GM23338 (cell line): ENCODE data around the gene PRKX. TPM values are rescaled to one million over a fixed set of nuclear protein-coding genes. Genes with fewer than 3 reads are reported as not detected.

Experiments used
- ATAC-seq: fragments of 200-7000 bp; cut with Tn5 transposase; 3 replicates; pipeline ENCODE4 v1.9.1; 2020
- DNase-seq: peaks from one replicate; pipeline ENCODE4 v3.0.0-alpha.2; 2015; ENCODE audit warnings: low spot score
- H2AFZ ChIP-seq: fragments of 200-600 bp; sonication (generic); 2 replicates; pipeline ENCODE4 v1.8.0; 2016; ENCODE audit warnings: antibody characterized with exemption, mild to moderate bottlenecking, moderate library complexity
- H3F3A ChIP-seq: fragments of 200-600 bp; sonication (generic); replicated peaks from 2 replicates; pipeline ENCODE4 v1.8.0; 2017; ENCODE audit warnings: antibody characterized with exemption, mixed run types, low read depth
- H3K27ac ChIP-seq: fragments of 200-600 bp; sonication (generic); 2 replicates; pipeline ENCODE4 v1.6.1; 2016; ENCODE audit warnings: low read depth
- H3K27me3 ChIP-seq: fragments of 200-600 bp; sonication (generic); 2 replicates; pipeline ENCODE4 v1.8.0; 2016; ENCODE audit warnings: mild to moderate bottlenecking, mixed run types, moderate library complexity; ENCODE audit not compliant: insufficient read depth
- H3K36me3 ChIP-seq: fragments of 200-600 bp; sonication (generic); 2 replicates; pipeline ENCODE4 v1.8.0; 2016; ENCODE audit warnings: mild to moderate bottlenecking; ENCODE audit not compliant: insufficient read depth
- H3K4me1 ChIP-seq: fragments of 200-600 bp; sonication (generic); 2 replicates; pipeline ENCODE4 v1.8.0; 2016; ENCODE audit warnings: mild to moderate bottlenecking, moderate library complexity; ENCODE audit not compliant: insufficient read depth
- H3K4me2 ChIP-seq: fragments of 200-600 bp; sonication (generic); 2 replicates; pipeline ENCODE4 v1.7.1; 2017; ENCODE audit warnings: mixed run types
- H3K4me3 ChIP-seq: fragments of 200-600 bp; sonication (generic); 2 replicates; pipeline ENCODE4 v1.6.1; 2016; ENCODE audit warnings: mixed run types
- H3K79me2 ChIP-seq: fragments of 200-600 bp; sonication (generic); replicated peaks from 2 replicates; pipeline ENCODE4 v1.8.0; 2017; ENCODE audit warnings: mild to moderate bottlenecking; ENCODE audit not compliant: insufficient read depth
- H3K9me2 ChIP-seq: fragments of 200-600 bp; sonication (generic); 2 replicates; pipeline ENCODE4 v1.8.0; 2017; ENCODE audit not compliant: insufficient read depth
- H4K20me1 ChIP-seq: fragments of 200-600 bp; sonication (generic); replicated peaks from 2 replicates; pipeline ENCODE4 v1.8.0; 2017; ENCODE audit warnings: mild to moderate bottlenecking; ENCODE audit not compliant: insufficient read depth
- H3K27ac Mint-ChIP-seq: 2 replicates; pipeline ENCODE4 v1.8.0; 2020; ENCODE audit warnings: inconsistent platforms, mild to moderate bottlenecking, moderate library complexity, mixed read lengths
- H3K27me3 Mint-ChIP-seq: 3 replicates; pipeline ENCODE4 v1.8.0; 2022; ENCODE audit warnings: low read depth, mild to moderate bottlenecking, moderate library complexity, mixed read lengths, inconsistent platforms; ENCODE audit not compliant: insufficient read depth, poor library complexity
- H3K36me3 Mint-ChIP-seq: 3 replicates; pipeline ENCODE4 v1.8.0; 2021; ENCODE audit warnings: low read depth, mild to moderate bottlenecking, inconsistent platforms, moderate library complexity, mixed read lengths
- H3K4me1 Mint-ChIP-seq: 3 replicates; pipeline ENCODE4 v1.8.0; 2020; ENCODE audit warnings: mild to moderate bottlenecking, inconsistent platforms, mixed read lengths
- H3K4me3 Mint-ChIP-seq: 3 replicates; pipeline ENCODE4 v1.8.0; 2021; ENCODE audit warnings: moderate library complexity, mild to moderate bottlenecking, inconsistent platforms, mixed read lengths
- H3K9me3 Mint-ChIP-seq: 3 replicates; pipeline ENCODE4 v1.8.0; 2020; ENCODE audit warnings: moderate library complexity, mild to moderate bottlenecking, inconsistent platforms, mixed read lengths
- CTCF ChIP-seq, 2 experiments: fragments of 200-600 bp in 1 of 2; sonication (generic) in 1 of 2; conservative IDR thresholded peaks; 2 replicates each; pipeline versions ENCODE4 v1.5.1 to v1.6.1; 2016 to 2017; ENCODE audit warnings: antibody characterized with exemption in 2 of 2, low read depth in 2 of 2, mild to moderate bottlenecking in 2 of 2, moderate library complexity in 1 of 2
- EZH2phosphoT487 ChIP-seq: fragments of 200-600 bp; sonication (generic); IDR thresholded peaks from one replicate; pipeline ENCODE4 v1.8.1; 2018; ENCODE audit warnings: antibody characterized with exemption; ENCODE audit not compliant: unreplicated experiment
- JUNB ChIP-seq: IDR thresholded peaks from one replicate; pipeline ENCODE4 v1.6.1; 2016; ENCODE audit warnings: antibody characterized with exemption; ENCODE audit not compliant: unreplicated experiment
- NANOG ChIP-seq: IDR thresholded peaks from 2 replicates; pipeline ENCODE4 v1.6.1; 2016; ENCODE audit warnings: antibody characterized with exemption, borderline replicate concordance
- POLR2AphosphoS5 ChIP-seq: IDR thresholded peaks from 2 replicates; pipeline ENCODE4 v1.6.1; 2016; ENCODE audit warnings: antibody characterized with exemption, low read depth
- STAT1 ChIP-seq: IDR thresholded peaks from one replicate; pipeline ENCODE4 v1.6.1; 2016; ENCODE audit warnings: antibody characterized with exemption; ENCODE audit not compliant: unreplicated experiment
- ZNF114 ChIP-seq: fragments of 250-450 bp; sonication (Bioruptor Pico); IDR thresholded peaks from 2 replicates; pipeline ENCODE4 v1.5.0; 2020; ENCODE audit warnings: mild to moderate bottlenecking, moderate library complexity
- ZNF331 ChIP-seq: fragments of 250-450 bp; sonication (Bioruptor Pico); IDR thresholded peaks from 2 replicates; pipeline ENCODE4 v1.5.0; 2020; ENCODE audit warnings: low read depth, mild to moderate bottlenecking, moderate library complexity
- ZNF462 ChIP-seq: fragments of 250-450 bp; sonication (Bioruptor Pico); IDR thresholded peaks from 2 replicates; pipeline ENCODE4 v1.5.0; 2020; ENCODE audit warnings: mild to moderate bottlenecking, moderate library complexity
- polyA plus RNA-seq: library from polyadenylated mRNA; unstranded; fragments of >200 nt; fragmentation: Nextera tagmentation; extraction: Ambion mirVana; gene quantifications from 2 replicates; pipeline ENCODE4 v1.2.1, GENCODE V29; 2016
- total RNA-seq: library from RNA; depleted of rRNA; stranded (reverse); fragments of >200 nt; shearing (Covaris generic); gene quantifications from 2 replicates; pipeline ENCODE4 v1.2.3, GENCODE V29; 2014

The PRKX gene
- total and polyA plus RNA-seq, 2 experiments from 2014 or later = 12.9 to 43.5 TPM

- TF ChIP-seq ZNF462 (CRISPR knock-in tag) (no peak), JUNB (no peak), EZH2phosphoT487 (no peak), POLR2AphosphoS5 (no peak), ZNF114 (CRISPR knock-in tag) (no peak)
Measured at GRCh38 chrX:3598046-3598605, 115.3 kb downstream of the PRKX start (continued).

- H3K9me2 ChIP-seq = no peaks in the 10 kb centered on the region
- H3F3A ChIP-seq = no peaks in the 10 kb centered on the region
- H3K4me3 ChIP-seq = peak overlapping the region; percentile 29
- Mint-ChIP-seq H3K9me3 (no peaks in the 10 kb centered on the region; the same call in 1 of the 3 replicates), H3K4me1 (peaks cover 6% of the 10 kb centered on the region; the same call in 1 of the 3 replicates), H3K27me3 (peaks cover 3% of the 10 kb centered on the region), H3K27ac (no peak overlapping the region), H3K36me3 (no peaks in the 10 kb centered on the region), H3K4me3 (peak overlapping the region; percentile 19; the same call in 1 of the 3 replicates)
- peak overlapping the region; percentile 66; the same call in 1 of the 2 replicates for H3K27ac ChIP-seq
- H2AFZ ChIP-seq = no peak overlapping the region; the same call in 1 of the 2 replicates
- no peaks in the 10 kb centered on the region for H4K20me1 ChIP-seq
- ATAC-seq = peak; percentile 95
- peak; percentile 69 for DNase-seq
- H3K27me3 ChIP-seq = no peaks in the 10 kb centered on the region
- no peaks in the 10 kb centered on the region for H3K79me2 ChIP-seq
- H3K4me1 ChIP-seq = 0 out of 2 replicates have a peak, but pooled peaks cover 5% of the 10 kb centered on the region
- peak overlapping the region; percentile 65 for H3K4me2 ChIP-seq
- no peaks in the 10 kb centered on the region for H3K36me3 ChIP-seq
- TF ChIP-seq NANOG (no peak), CTCF (conservative IDR thresholded peaks at IDR 0.05; ENCODE audit: low read depth in 2 of 2) (no peak), ZNF331 (no peak), POLR2AphosphoS5 (no peak), STAT1 (no peak)
Measured at GRCh38 chrX:3592184-3592583, 121.3 kb downstream of the PRKX start.
